Measurements from ENCODE around the gene RNF144A. TPM values are rescaled to one million over a fixed set of nuclear protein-coding genes. Genes with fewer than 3 reads are reported as not detected.

Gene RNF144A
- total and polyA plus RNA-seq, 7 donors, result 2.4 to 15.6 (median 8.7) TPM

DNA sequence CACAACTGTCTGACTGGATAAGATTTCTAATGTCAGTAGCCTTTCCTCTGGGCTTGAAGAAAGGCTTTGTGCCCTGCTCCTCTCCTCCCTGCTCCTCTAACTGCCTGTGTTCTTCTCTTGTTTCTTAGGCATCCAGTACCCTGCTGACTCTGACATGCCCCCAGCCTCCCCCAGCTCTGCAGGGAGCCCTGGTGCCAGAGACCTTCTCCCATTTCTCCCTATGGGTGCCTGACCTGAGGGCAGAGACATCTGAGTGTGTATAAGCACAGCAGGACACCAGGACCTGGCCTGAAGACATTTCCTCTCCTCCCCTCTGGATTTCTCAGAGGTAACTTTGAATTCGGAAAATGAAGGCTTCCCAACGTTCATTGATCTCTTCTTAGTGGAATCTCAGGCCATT is 23.6 kb downstream of the RNF144A start:
- H3K4me1 ChIP-seq, result peaks cover 54% of the 10 kb centered on the region
- no peaks in the 10 kb centered on the region for H3K36me3 ChIP-seq (ENCODE audit: insufficient read depth in 1 of 2, low read depth in 1 of 2)
- no peak overlapping the region for H3K4me3 ChIP-seq
- peak overlapping the region; percentile 62 for H3K27ac ChIP-seq
- H3K27me3 ChIP-seq (ENCODE audit: insufficient read depth in 3 of 3, low read length in 2 of 3), result no peaks in the 10 kb centered on the region
- ATAC-seq (peak in 2 of 4 donors; percentile 51 to 54), DNase-seq (no peak)
- no peaks in the 10 kb centered on the region for H3K9me3 ChIP-seq
- intact Hi-C loops (cut with DNase I), result no loop called here
- 47 to 86% (median 51%) methylated on average over 2 of the region's 2 CpGs for WGBS, 3 donors
- TF ChIP-seq, protein P1, sequence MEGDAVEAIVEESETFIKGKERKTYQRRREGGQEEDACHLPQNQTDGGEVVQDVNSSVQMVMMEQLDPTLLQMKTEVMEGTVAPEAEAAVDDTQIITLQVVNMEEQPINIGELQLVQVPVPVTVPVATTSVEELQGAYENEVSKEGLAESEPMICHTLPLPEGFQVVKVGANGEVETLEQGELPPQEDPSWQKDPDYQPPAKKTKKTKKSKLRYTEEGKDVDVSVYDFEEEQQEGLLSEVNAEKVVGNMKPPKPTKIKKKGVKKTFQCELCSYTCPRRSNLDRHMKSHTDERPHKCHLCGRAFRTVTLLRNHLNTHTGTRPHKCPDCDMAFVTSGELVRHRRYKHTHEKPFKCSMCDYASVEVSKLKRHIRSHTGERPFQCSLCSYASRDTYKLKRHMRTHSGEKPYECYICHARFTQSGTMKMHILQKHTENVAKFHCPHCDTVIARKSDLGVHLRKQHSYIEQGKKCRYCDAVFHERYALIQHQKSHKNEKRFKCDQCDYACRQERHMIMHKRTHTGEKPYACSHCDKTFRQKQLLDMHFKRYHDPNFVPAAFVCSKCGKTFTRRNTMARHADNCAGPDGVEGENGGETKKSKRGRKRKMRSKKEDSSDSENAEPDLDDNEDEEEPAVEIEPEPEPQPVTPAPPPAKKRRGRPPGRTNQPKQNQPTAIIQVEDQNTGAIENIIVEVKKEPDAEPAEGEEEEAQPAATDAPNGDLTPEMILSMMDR (IDR thresholded peaks at IDR 0.05), result no peak

DNA sequence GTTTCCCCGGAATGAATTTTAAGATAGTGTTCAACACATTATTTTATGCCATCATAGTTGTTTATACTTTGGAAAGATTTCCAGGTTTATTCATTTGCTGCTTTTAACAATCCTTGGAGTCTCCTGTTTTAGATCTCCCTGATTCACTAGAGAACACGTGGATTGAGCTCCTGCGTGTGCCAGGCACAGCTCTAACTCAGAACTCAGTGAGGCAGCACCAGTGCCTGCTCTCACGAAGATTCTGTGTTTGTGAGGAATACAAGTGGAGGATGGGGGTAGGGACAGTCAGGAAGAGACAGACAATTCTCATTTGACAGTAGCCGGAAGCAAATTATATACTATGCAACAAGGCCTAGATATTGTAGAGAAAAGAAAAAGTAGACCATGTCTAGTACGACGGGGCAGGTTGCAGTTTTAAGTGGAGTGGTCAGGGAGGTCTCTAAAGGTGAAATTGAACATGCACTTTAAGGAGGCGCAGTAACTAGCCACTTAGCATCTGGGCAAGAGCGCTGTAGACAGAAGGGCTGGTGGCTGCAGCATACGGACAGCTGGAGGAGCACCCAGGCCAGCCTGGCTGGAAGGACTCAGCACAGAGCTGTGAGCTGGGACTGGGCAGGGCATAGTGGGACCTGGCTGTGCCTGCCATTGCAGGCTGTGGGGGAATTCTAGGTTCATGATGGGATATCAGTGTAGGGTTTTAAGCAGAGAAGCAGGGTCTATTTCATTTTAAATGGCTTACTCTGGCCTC is 24.3 kb downstream of the RNF144A start:
- TF ChIP-seq, protein P1 (IDR thresholded peaks at IDR 0.05), result no peak
- H3K27me3 ChIP-seq (ENCODE audit: insufficient read depth in 3 of 3, low read length in 2 of 3), result no peaks in the 10 kb centered on the region
- intact Hi-C loops (cut with DNase I), result no loop called here
- no peak overlapping the region for H3K4me3 ChIP-seq
- ATAC-seq, result peak; percentile 53 to 77 (median 76)
- WGBS, 3 donors, result 52 to 91% (median 69%) methylated on average over 10 of the region's 10 CpGs
- no peaks in the 10 kb centered on the region for H3K9me3 ChIP-seq
- no peaks in the 10 kb centered on the region for H3K36me3 ChIP-seq (ENCODE audit: insufficient read depth in 1 of 2, low read depth in 1 of 2)
- DNase-seq, result no peak
- peak overlapping the region; percentile 62 for H3K27ac ChIP-seq
- peaks cover 48% of the 10 kb centered on the region for H3K4me1 ChIP-seq

DNA sequence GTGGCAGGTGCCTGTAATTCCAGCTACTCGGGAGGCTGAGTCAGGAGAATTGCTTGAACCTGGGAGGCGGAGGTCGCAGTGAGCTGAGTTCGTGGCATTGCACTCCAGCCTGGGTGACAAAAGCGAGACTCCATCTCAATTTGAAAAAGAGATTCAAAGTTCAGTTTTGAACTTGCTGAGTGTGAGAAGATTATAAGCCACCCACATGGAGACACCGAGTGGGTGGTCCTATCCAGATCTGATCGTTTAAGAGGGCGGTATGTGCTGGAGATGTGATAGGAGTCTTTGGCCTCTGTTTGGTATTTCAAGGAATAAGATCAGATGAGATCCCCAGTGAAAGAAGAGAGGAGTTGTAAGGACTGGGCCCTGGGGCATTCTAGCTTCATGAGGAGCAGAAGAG is 25.6 kb downstream of the RNF144A start:
- intact Hi-C loops (cut with DNase I), result no loop called here
- 75 to 91% (median 80%) methylated on average over 8 of the region's 8 CpGs for WGBS, 3 donors

DNA sequence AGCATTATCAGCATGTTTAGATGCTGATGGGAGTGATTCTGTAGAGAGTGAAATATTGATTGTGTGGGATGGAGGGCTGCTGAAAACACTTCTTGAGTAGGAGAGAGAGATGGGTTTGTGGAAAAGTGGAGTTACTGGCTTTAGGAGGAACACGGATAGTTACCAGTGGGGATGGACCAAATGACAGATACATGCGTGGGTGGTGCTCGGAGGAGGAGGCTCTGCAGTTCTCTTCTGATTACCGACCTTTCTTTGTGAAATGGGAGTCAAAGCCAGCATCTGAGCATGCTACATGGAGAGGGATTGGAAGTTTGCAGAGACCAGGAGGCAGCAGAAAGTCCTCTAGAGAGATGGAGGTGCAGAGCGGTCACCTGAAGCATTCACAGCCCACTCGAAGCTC is 26.3 kb downstream of the RNF144A start:
- ATAC-seq (no peak), DNase-seq (no peak)
- Histone ChIP-seq H3K4me3 (no peak overlapping the region), H3K4me1 (peaks cover 37% of the 10 kb centered on the region), H3K9me3 (no peaks in the 10 kb centered on the region), H3K36me3 (ENCODE audit: insufficient read depth in 1 of 2, low read depth in 1 of 2) (no peaks in the 10 kb centered on the region), H3K27ac (no peak overlapping the region), H3K27me3 (ENCODE audit: insufficient read depth in 3 of 3, low read length in 2 of 3) (no peaks in the 10 kb centered on the region)
- TF ChIP-seq, protein P1 (IDR thresholded peaks at IDR 0.05), result no peak
- intact Hi-C loops (cut with DNase I), result no loop called here
- 68 to 85% (median 74%) methylated on average over 6 of the region's 6 CpGs for WGBS, 3 donors

More for the DNA sequence above, 25.6 kb downstream of the RNF144A start:
- Histone ChIP-seq H3K9me3 (no peaks in the 10 kb centered on the region), H3K4me3 (no peak overlapping the region), H3K27ac (no peak overlapping the region), H3K36me3 (ENCODE audit: insufficient read depth in 1 of 2, low read depth in 1 of 2) (no peaks in the 10 kb centered on the region), H3K27me3 (ENCODE audit: insufficient read depth in 3 of 3, low read length in 2 of 3) (no peaks in the 10 kb centered on the region), H3K4me1 (peaks cover 38% of the 10 kb centered on the region)
- ATAC-seq (no peak), DNase-seq (no peak)
- TF ChIP-seq, protein P1 (IDR thresholded peaks at IDR 0.05), result no peak

DNA sequence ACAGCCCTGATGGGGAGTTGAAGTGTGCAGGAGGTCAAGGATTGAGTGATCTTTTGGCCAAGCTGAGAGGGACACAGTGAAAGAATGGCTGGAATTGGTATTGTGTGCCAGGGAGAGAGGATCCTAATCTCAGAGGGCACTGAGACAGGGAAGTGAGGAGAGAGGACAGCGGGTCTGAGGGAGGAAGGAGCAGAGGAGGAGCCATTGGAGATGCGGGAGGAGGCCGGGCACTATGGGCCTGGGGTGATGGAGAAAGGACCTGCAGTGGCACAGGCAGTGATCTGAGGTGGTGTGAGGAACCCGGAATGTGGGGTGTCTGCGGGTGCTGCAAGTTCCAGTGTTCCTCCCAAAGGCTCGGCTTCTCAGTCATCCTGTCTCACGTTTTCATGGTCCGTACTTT is 26.8 kb downstream of the RNF144A start:
- Histone ChIP-seq H3K27me3 (ENCODE audit: insufficient read depth in 3 of 3, low read length in 2 of 3) (no peaks in the 10 kb centered on the region), H3K9me3 (no peaks in the 10 kb centered on the region), H3K4me3 (no peak overlapping the region), H3K36me3 (ENCODE audit: insufficient read depth in 1 of 2, low read depth in 1 of 2) (no peaks in the 10 kb centered on the region), H3K4me1 (peaks cover 34% of the 10 kb centered on the region), H3K27ac (no peak overlapping the region)
- 73 to 89% (median 78%) methylated on average over 8 of the region's 8 CpGs for WGBS, 3 donors
- TF ChIP-seq, protein P1 (IDR thresholded peaks at IDR 0.05), result no peak
- intact Hi-C loops (cut with DNase I), result no loop called here
- ATAC-seq (no peak), DNase-seq (no peak)

Data from psoas muscle (tissue), 8 donors.